CD14-positive monocyte (primary cell): ENCODE data around the gene RIMS3. TPM values are rescaled to one million over a fixed set of nuclear protein-coding genes. Genes with fewer than 3 reads are reported as not detected.
A peak's percentile ranks its signal among the peaks of the same experiment; 100 is the strongest.
"Not testable (repeated sequence)": the region's sequence is repeated elsewhere in the genome, so short reads cannot be mapped to it uniquely, and the experiment has no call there.

ENCODE experiments used
- DNase-seq, 3 donors: peaks; one replicate each; pipeline ENCODE4 v3.0.0-alpha.2; 2011 to 2022
- H2AFZ ChIP-seq: 2 replicates; pipeline ENCODE4 v1.6.0; 2012; ENCODE audit warnings: mild to moderate bottlenecking, low read depth, low read length, inconsistent platforms; ENCODE audit not compliant: insufficient read depth, poor library complexity, severe bottlenecking
- H3K27ac ChIP-seq, 2 donors: 1 replicate in 1 of 2; 2 replicates in 1 of 2; pipeline ENCODE4 v1.5.1; 2012 to 2013; ENCODE audit warnings: low read length in 2 of 2, control low read depth in 1 of 2, inconsistent platforms in 1 of 2, low read depth in 1 of 2, mild to moderate bottlenecking in 1 of 2
- H3K27me3 ChIP-seq, 2 donors: one replicate each; pipeline versions ENCODE4 v1.6.0 to v1.6.1; 2011 to 2013; ENCODE audit warnings: low read length in 2 of 2; ENCODE audit not compliant: control insufficient read depth in 2 of 2, insufficient read depth in 2 of 2
- H3K36me3 ChIP-seq, 2 donors: replicated peaks in 1 of 2; 1 replicate in 1 of 2; 2 replicates in 1 of 2; pipeline versions ENCODE4 v1.5.1 to v1.6.1; 2012 to 2013; ENCODE audit warnings: low read length in 2 of 2, control low read depth in 1 of 2, inconsistent platforms in 1 of 2, mild to moderate bottlenecking in 1 of 2; ENCODE audit not compliant: insufficient read depth in 2 of 2, control insufficient read depth in 1 of 2
- H3K4me1 ChIP-seq, 2 donors: 1 replicate in 1 of 2; 2 replicates in 1 of 2; pipeline versions ENCODE4 v1.5.1 to v1.6.1; 2012 to 2013; ENCODE audit warnings: low read length in 2 of 2, control low read depth in 1 of 2, inconsistent platforms in 1 of 2, mild to moderate bottlenecking in 1 of 2, moderate library complexity in 1 of 2; ENCODE audit not compliant: insufficient read depth in 2 of 2, control insufficient read depth in 1 of 2
- H3K4me2 ChIP-seq: replicated peaks from 2 replicates; pipeline ENCODE3; 2012; ENCODE audit warnings: low read length, moderate library complexity, mild to moderate bottlenecking; ENCODE audit not compliant: poor library complexity, severe bottlenecking; ENCODE audit errors: extremely low read depth
- H3K4me3 ChIP-seq, 3 experiments: fragments of 200-600 bp in 1 of 3; sonication (generic) in 1 of 3; replicated peaks in 1 of 3; 1 replicate in 2 of 3; 2 replicates in 1 of 3; pipeline ENCODE4 v1.5.1; 2011 to 2013; ENCODE audit warnings: low read length in 3 of 3, mild to moderate bottlenecking in 3 of 3, control low read depth in 2 of 3, low read depth in 2 of 3, inconsistent platforms in 1 of 3, moderate library complexity in 1 of 3
- H3K79me2 ChIP-seq: 2 replicates; pipeline ENCODE4 v1.6.0; 2012; ENCODE audit warnings: mild to moderate bottlenecking, control low read depth, inconsistent platforms, low read length, moderate library complexity; ENCODE audit not compliant: insufficient read depth
- H3K9ac ChIP-seq: 2 replicates; pipeline ENCODE4 v1.6.0; 2017; ENCODE audit warnings: low read length, mild to moderate bottlenecking; ENCODE audit not compliant: insufficient read depth, poor library complexity, severe bottlenecking
- H3K9me3 ChIP-seq, 2 donors: replicated peaks in 1 of 2; 1 replicate in 1 of 2; 2 replicates in 1 of 2; pipeline versions ENCODE4 v1.5.1 to v1.6.1; 2012 to 2013; ENCODE audit warnings: low read length in 2 of 2, control low read depth in 1 of 2; ENCODE audit not compliant: control insufficient read depth in 1 of 2, insufficient read depth in 1 of 2
- H4K20me1 ChIP-seq: 2 replicates; pipeline ENCODE4 v1.6.0; 2012; ENCODE audit warnings: mild to moderate bottlenecking, low read length, control low read depth, moderate library complexity; ENCODE audit not compliant: insufficient read depth
- H3K27ac Mint-ChIP-seq, 7 donors: one replicate each; pipeline ENCODE4 v1.8.0; 2020; ENCODE audit warnings: mild to moderate bottlenecking in 7 of 7, mixed read lengths in 7 of 7, moderate library complexity in 6 of 7, inconsistent platforms in 2 of 7
- H3K27me3 Mint-ChIP-seq, 3 donors: one replicate each; pipeline ENCODE4 v1.8.0; 2021 to 2022; ENCODE audit warnings: low read depth in 3 of 3, mild to moderate bottlenecking in 3 of 3, mixed read lengths in 3 of 3, moderate library complexity in 3 of 3, inconsistent platforms in 1 of 3
- H3K36me3 Mint-ChIP-seq, 2 donors: one replicate each; pipeline ENCODE4 v1.8.0; 2020; ENCODE audit warnings: mixed read lengths in 2 of 2, inconsistent platforms in 1 of 2, mild to moderate bottlenecking in 1 of 2
- H3K4me1 Mint-ChIP-seq: one replicate; pipeline ENCODE4 v1.8.0; 2020; ENCODE audit warnings: mild to moderate bottlenecking, mixed read lengths
- H3K4me3 Mint-ChIP-seq, 2 donors: one replicate each; pipeline ENCODE4 v1.8.0; 2020; ENCODE audit warnings: mild to moderate bottlenecking in 2 of 2, mixed read lengths in 2 of 2, moderate library complexity in 1 of 2
- H3K9me3 Mint-ChIP-seq, 7 donors: one replicate each; pipeline ENCODE4 v1.8.0; 2020 to 2022; ENCODE audit warnings: mixed read lengths in 7 of 7, mild to moderate bottlenecking in 6 of 7, moderate library complexity in 6 of 7, inconsistent platforms in 2 of 7
- WGBS: methylation state at CpG from one replicate; pipeline ENCODE4 v1.1.5; 2013; ENCODE audit warnings: missing lambda C conversion rate; ENCODE audit not compliant: insufficient coverage; 5-methylcytosine and 5-hydroxymethylcytosine counted together
- intact Hi-C, 2 donors: fragments of 100-400 bp; cut with micrococcal nuclease; formaldehyde crosslinking; loops; one replicate each; pipeline versions ENCODE4 v1.15.0 to v1.15.1; 2023
- polyA plus RNA-seq, 3 donors: library from polyadenylated mRNA; depleted of rRNA in 1 of 3; unstranded in 2 of 3; stranded (reverse) in 1 of 3; fragments of 300-500 nt in 2 of 3; fragments of >200 nt in 1 of 3; fragmentation: Illumina TruSeq in 2 of 3; gene quantifications; 1 replicate in 2 of 3; 2 replicates in 1 of 3; pipeline ENCODE4 v1.2.3, GENCODE V29; 2012 to 2021
- TF ChIP-seq, protein P1 (sequence below): fragments of 200-600 bp; IDR thresholded peaks from one replicate; pipeline ENCODE4 v1.8.0; 2022; ENCODE audit warnings: antibody characterized with exemption, mild to moderate bottlenecking

The RIMS3 gene
- polyA plus RNA-seq, 3 donors = 0.15 to 1.0 (median 0.26) TPM

DNA sequence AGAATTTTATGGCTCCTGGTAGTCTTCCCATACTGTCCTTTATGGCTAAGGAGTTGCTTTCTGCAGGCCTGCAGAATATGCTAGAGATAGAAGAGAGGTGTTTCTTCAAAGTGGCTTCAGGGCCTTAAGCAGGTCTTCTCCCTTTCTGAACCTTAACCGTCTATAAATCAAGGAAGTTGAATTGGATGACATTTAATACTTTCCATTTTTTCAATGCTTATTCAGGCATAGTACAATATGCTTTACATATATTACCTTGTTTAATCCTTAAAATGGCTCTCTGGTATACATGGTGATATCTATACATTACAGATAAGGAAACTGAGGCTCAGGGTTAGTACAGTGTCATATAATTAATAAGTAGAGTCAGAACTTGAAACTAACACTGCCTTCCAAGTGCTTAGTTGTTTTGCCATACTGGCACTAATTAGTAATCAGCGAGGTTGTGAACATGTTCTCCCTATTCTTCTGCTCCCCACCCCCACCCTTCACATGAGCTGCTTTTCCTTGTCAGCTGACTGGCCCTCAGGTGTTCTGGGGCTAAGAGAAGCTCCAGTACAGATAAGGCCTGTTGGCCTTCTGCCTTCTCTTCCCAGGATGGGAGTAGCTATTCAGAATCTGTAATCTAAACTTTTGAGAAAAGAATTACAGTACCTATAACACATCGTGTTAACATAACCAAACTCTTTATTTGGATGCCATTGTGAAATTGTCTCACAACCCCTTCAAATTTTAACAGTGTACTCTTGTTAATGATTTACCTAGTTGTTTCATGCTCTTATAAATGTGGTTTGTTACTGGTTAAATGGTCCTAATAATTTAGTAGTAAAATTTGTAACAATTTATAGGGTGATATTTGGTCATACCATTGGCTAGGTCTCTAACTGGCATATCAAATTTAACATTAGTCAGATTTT lies 39.6 kb upstream of the RIMS3 start:
- DNase-seq = no peak
- Histone ChIP-seq H3K36me3 (no peaks in the 10 kb centered on the region), H3K4me2 (no peak overlapping the region), H4K20me1 (peaks cover 93% of the 10 kb centered on the region), H3K4me1 (peaks cover 33 to 52% of the 10 kb centered on the region in 2 donors), H3K27ac (no peak overlapping the region), H3K4me3 (no peak overlapping the region), H3K27me3 (no peaks in the 10 kb centered on the region), H3K9me3 (no peaks in the 10 kb centered on the region), H3K79me2 (peaks cover 100% of the 10 kb centered on the region), H2AFZ (no peak overlapping the region), H3K9ac (no peak overlapping the region)
- WGBS = no CpG with 5 or more reads among the region's 3 CpGs
- Mint-ChIP-seq H3K27me3 (no peaks in the 10 kb centered on the region), H3K36me3 (peaks cover 7 to 8% of the 10 kb centered on the region in 2 donors), H3K9me3 (no peaks in the 10 kb centered on the region), H3K4me3 (no peak overlapping the region), H3K4me1 (peaks cover 55% of the 10 kb centered on the region), H3K27ac (peak overlapping the region in 1 of 7 donors; percentile 42)
- intact Hi-C loops = no loop called here
- TF ChIP-seq, protein P1, sequence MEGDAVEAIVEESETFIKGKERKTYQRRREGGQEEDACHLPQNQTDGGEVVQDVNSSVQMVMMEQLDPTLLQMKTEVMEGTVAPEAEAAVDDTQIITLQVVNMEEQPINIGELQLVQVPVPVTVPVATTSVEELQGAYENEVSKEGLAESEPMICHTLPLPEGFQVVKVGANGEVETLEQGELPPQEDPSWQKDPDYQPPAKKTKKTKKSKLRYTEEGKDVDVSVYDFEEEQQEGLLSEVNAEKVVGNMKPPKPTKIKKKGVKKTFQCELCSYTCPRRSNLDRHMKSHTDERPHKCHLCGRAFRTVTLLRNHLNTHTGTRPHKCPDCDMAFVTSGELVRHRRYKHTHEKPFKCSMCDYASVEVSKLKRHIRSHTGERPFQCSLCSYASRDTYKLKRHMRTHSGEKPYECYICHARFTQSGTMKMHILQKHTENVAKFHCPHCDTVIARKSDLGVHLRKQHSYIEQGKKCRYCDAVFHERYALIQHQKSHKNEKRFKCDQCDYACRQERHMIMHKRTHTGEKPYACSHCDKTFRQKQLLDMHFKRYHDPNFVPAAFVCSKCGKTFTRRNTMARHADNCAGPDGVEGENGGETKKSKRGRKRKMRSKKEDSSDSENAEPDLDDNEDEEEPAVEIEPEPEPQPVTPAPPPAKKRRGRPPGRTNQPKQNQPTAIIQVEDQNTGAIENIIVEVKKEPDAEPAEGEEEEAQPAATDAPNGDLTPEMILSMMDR = no peak

DNA sequence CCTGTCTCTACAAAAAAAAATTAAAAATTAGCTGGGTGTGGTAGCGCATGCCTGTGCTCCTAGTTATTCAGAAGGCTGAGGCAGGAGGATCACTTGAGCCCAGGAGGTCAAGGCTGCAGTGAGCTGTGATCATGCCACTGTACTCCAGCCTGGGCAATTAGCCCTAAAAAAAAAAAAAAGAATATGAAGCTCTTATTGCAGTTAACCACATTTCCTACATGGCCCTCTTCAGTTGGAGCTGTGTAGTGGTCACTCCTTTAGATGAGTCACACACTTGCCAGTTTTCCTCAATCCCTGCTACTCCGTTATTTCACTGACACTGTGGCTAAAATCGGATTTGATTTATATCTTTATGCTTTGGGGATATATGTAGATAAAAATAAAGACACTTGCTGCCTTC lies 37.8 kb upstream of the RIMS3 start:
- intact Hi-C loops = no loop called here

DNA sequence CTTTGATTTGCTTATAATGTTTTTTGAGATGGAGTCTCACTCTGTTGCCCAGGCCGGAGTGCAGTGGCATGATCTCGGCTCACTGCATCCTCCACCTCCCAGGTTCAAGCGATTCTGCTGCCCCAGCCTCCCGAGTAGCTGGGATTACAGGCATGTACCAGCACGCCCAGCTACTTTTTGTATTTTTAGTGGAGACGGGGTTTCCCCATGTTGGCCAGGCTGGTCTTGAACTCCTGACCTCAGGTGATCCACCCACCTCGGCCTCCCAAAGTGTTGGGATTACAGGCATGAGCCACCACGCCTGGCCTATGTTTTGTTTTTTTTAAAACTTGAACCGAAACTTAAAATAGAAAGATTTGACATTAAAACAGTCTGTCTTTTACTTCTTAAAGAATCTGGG lies 37.3 kb upstream of the RIMS3 start:
- H3K9me3 ChIP-seq, intact Hi-C loops, H2AFZ ChIP-seq, H3K9ac ChIP-seq, DNase-seq, H3K27me3 ChIP-seq, H3K36me3 ChIP-seq, H3K27me3 Mint-ChIP-seq, H3K4me3 Mint-ChIP-seq, H3K9me3 Mint-ChIP-seq, H3K4me3 ChIP-seq, H3K4me2 ChIP-seq: not testable (repeated sequence)
- Mint-ChIP-seq H3K36me3 (peaks cover 5 to 12% of the 10 kb centered on the region in 2 donors), H3K4me1 (peaks cover 49% of the 10 kb centered on the region), H3K27ac (peak overlapping the region in 5 of 7 donors; percentile 44 to 79 (median 60))
- H3K79me2 ChIP-seq = peaks cover 100% of the 10 kb centered on the region
- H4K20me1 ChIP-seq = peaks cover 98% of the 10 kb centered on the region
- peak overlapping the region in 1 of 2 donors; percentile 50 for H3K27ac ChIP-seq
- H3K4me1 ChIP-seq = peaks cover 27 to 39% of the 10 kb centered on the region in 2 donors
- 100% methylated on average over 3 of the region's 9 CpGs for WGBS

More for the DNA sequence above, 37.8 kb upstream of the RIMS3 start:
- no peak overlapping the region for H3K4me3 Mint-ChIP-seq
- Histone ChIP-seq H3K79me2 (peaks cover 100% of the 10 kb centered on the region), H3K27ac (peak overlapping the region in 1 of 2 donors; percentile 50), H3K36me3 (no peaks in the 10 kb centered on the region), H3K27me3 (no peaks in the 10 kb centered on the region), H3K9ac (no peak overlapping the region), H2AFZ (no peak overlapping the region), H3K4me1 (peaks cover 31 to 42% of the 10 kb centered on the region in 2 donors), H3K4me3 (no peak overlapping the region), H3K9me3 (no peaks in the 10 kb centered on the region), H3K4me2 (no peak overlapping the region), H4K20me1 (peaks cover 97% of the 10 kb centered on the region)
- WGBS = 100% methylated on average over 1 of the region's 3 CpGs
- peak in 2 of 3 donors; percentile 40 to 60 for DNase-seq
- H3K4me1 Mint-ChIP-seq = peaks cover 53% of the 10 kb centered on the region
- H3K27me3 Mint-ChIP-seq = no peaks in the 10 kb centered on the region
- H3K36me3 Mint-ChIP-seq = peaks cover 5 to 12% of the 10 kb centered on the region in 2 donors
- peaks cover 0 to 3% (median 2%) of the 10 kb centered on the region in 7 donors for H3K9me3 Mint-ChIP-seq
- peak overlapping the region in 6 of 7 donors; percentile 15 to 79 (median 64) for H3K27ac Mint-ChIP-seq
- TF ChIP-seq, protein P1 = no peak
